ENCODE data around the gene TBCD.

Gene TBCD

GRCh38 chr17:82812058-82812457 lies 60.2 kb downstream of the TBCD start:
- H3K27ac Mint-ChIP-seq: no peak overlapping the region
- no peak for ATAC-seq (replicated peaks)

DNA sequence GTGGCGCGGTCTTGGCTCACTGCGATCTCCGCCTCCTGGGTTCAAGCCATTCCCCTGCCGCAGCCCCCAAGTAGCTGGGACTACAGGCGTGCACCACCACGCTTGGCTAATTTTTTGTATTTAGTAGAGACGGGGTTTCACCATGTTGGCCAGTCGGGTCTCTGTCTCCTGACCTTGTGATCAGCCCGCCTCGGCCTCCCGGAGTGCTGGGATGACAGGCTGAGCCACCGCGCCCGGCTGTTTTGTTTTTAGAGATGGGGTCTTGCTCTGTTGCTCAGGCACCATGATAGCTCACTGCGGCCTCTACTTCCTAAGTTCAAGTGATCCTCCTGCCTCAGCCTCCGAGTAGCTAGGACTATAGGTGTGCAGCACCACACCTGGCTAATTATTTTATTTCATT lies 60.7 kb downstream of the TBCD start:
- Mint-ChIP-seq H3K4me3 (no peak overlapping the region), H3K27ac (no peak overlapping the region)

More at GRCh38 chr17:82812058-82812457, 60.2 kb downstream of the TBCD start:
- Mint-ChIP-seq H3K9me3 (no peaks in the 10 kb centered on the region), H3K4me1 (peaks cover 13 to 14% of the 10 kb centered on the region in 2 donors), H3K36me3 (peaks cover 65 to 79% of the 10 kb centered on the region in 2 donors), H3K4me3 (no peak overlapping the region), H3K27me3 (no peaks in the 10 kb centered on the region)
- no peak for DNase-seq

GRCh38 chr17:82813299-82814051 lies 61.6 kb downstream of the TBCD start:
- peaks cover 61 to 78% of the 10 kb centered on the region in 2 donors for H3K36me3 Mint-ChIP-seq
- no peak overlapping the region for H3K4me3 Mint-ChIP-seq
- H3K9me3 Mint-ChIP-seq: no peaks in the 10 kb centered on the region
- peaks cover 23 to 28% of the 10 kb centered on the region in 2 donors for H3K4me1 Mint-ChIP-seq
- no peaks in the 10 kb centered on the region for H3K27me3 Mint-ChIP-seq
- DNase-seq (no peak), ATAC-seq (replicated peaks) (no peak)
- no peak overlapping the region for H3K27ac Mint-ChIP-seq

More for the DNA sequence above, 60.7 kb downstream of the TBCD start:
- H3K4me1 Mint-ChIP-seq: peaks cover 15 to 19% of the 10 kb centered on the region in 2 donors
- no peaks in the 10 kb centered on the region for H3K27me3 Mint-ChIP-seq
- H3K9me3 Mint-ChIP-seq: no peaks in the 10 kb centered on the region
- peaks cover 64 to 76% of the 10 kb centered on the region in 2 donors for H3K36me3 Mint-ChIP-seq
- ATAC-seq (replicated peaks) (no peak), DNase-seq (no peak)

GRCh38 chr17:82814834-82815233 lies 63.0 kb downstream of the TBCD start:
- H3K36me3 Mint-ChIP-seq: peaks cover 63 to 79% of the 10 kb centered on the region in 2 donors
- no peak for ATAC-seq (replicated peaks)
- H3K4me3 Mint-ChIP-seq: no peak overlapping the region

DNA sequence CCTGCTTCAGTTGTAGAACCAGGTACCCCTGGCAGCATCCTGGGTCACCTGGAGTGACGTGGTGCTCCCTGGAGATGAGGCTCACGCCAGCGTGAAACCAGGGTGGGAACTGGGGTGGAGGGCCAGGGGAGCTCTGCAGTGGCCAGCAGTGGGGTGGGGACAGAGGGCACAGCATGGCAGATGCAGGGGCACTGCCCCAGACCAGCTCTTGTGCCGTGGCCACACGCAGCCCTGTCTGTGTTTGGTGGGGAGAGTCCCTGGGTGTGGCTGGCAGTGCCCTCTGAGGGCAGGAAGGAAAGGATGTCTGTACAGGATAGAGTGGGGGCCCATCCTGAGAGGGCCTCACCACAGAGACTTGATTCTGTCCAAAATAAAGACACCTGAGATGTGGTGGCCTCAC lies 63.5 kb downstream of the TBCD start:
- Mint-ChIP-seq H3K9me3 (peaks cover 3% of the 10 kb centered on the region in 2 donors), H3K4me1 (peaks cover 33 to 41% of the 10 kb centered on the region in 2 donors), H3K27me3 (no peaks in the 10 kb centered on the region), H3K36me3 (peaks cover 62 to 77% of the 10 kb centered on the region in 2 donors), H3K4me3 (no peak overlapping the region), H3K27ac (no peak overlapping the region)
- DNase-seq: no peak
- ATAC-seq (replicated peaks): no peak

More at GRCh38 chr17:82814834-82815233, 63.0 kb downstream of the TBCD start:
- H3K9me3 Mint-ChIP-seq: no peaks in the 10 kb centered on the region
- no peak overlapping the region for H3K27ac Mint-ChIP-seq
- H3K27me3 Mint-ChIP-seq: no peaks in the 10 kb centered on the region
- peaks cover 32 to 41% of the 10 kb centered on the region in 2 donors for H3K4me1 Mint-ChIP-seq
- no peak for DNase-seq

- no peak overlapping the region for H3K4me3 Mint-ChIP-seq
- peaks cover 32 to 39% of the 10 kb centered on the region in 2 donors for H3K4me1 Mint-ChIP-seq
- H3K27me3 Mint-ChIP-seq: no peaks in the 10 kb centered on the region
- peaks cover 5 to 8% of the 10 kb centered on the region in 2 donors for H3K9me3 Mint-ChIP-seq
- no peak overlapping the region for H3K27ac Mint-ChIP-seq
- peaks cover 62 to 78% of the 10 kb centered on the region in 2 donors for H3K36me3 Mint-ChIP-seq
- no peak for ATAC-seq (replicated peaks)
- no peak for DNase-seq
Measured at GRCh38 chr17:82815790-82816305, 64.0 kb downstream of the TBCD start.

GRCh38 chr17:82816358-82816757 lies 64.5 kb downstream of the TBCD start:
- peaks cover 62 to 78% of the 10 kb centered on the region in 2 donors for H3K36me3 Mint-ChIP-seq
- peaks cover 5 to 10% of the 10 kb centered on the region in 2 donors for H3K9me3 Mint-ChIP-seq
- H3K27me3 Mint-ChIP-seq: no peaks in the 10 kb centered on the region
- DNase-seq: no peak
- H3K4me1 Mint-ChIP-seq: peaks cover 32 to 39% of the 10 kb centered on the region in 2 donors
- no peak for ATAC-seq (replicated peaks)
- no peak overlapping the region for H3K4me3 Mint-ChIP-seq
- no peak overlapping the region for H3K27ac Mint-ChIP-seq

DNA sequence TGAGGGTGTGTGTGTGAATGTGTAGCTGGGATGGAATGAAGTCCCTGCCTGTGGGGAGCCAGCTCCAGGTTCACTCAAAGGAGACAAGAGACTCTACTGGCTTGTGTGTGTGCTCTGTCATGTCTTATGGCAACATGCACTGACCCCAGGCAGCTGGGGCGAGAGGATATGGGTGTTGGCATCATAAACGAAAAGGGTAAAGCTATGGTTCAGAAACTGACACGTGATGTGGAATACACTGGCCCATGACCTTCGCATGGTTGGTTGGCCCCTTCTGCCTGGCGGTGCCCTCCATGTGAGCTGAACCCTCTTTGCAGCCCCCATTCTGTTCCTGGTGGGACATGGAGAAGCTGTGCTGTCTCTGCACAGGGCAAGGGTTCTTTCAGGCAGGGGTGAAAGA lies 66.1 kb downstream of the TBCD start:
- Mint-ChIP-seq H3K4me1 (peaks cover 32 to 39% of the 10 kb centered on the region in 2 donors), H3K36me3 (peaks cover 63 to 75% of the 10 kb centered on the region in 2 donors), H3K9me3 (peaks cover 5 to 10% of the 10 kb centered on the region in 2 donors), H3K4me3 (no peak overlapping the region), H3K27ac (peak overlapping the region; percentile 84), H3K27me3 (no peaks in the 10 kb centered on the region)
- ATAC-seq (replicated peaks) (peak; percentile 74 to 79), DNase-seq (peak; percentile 13)

DNA sequence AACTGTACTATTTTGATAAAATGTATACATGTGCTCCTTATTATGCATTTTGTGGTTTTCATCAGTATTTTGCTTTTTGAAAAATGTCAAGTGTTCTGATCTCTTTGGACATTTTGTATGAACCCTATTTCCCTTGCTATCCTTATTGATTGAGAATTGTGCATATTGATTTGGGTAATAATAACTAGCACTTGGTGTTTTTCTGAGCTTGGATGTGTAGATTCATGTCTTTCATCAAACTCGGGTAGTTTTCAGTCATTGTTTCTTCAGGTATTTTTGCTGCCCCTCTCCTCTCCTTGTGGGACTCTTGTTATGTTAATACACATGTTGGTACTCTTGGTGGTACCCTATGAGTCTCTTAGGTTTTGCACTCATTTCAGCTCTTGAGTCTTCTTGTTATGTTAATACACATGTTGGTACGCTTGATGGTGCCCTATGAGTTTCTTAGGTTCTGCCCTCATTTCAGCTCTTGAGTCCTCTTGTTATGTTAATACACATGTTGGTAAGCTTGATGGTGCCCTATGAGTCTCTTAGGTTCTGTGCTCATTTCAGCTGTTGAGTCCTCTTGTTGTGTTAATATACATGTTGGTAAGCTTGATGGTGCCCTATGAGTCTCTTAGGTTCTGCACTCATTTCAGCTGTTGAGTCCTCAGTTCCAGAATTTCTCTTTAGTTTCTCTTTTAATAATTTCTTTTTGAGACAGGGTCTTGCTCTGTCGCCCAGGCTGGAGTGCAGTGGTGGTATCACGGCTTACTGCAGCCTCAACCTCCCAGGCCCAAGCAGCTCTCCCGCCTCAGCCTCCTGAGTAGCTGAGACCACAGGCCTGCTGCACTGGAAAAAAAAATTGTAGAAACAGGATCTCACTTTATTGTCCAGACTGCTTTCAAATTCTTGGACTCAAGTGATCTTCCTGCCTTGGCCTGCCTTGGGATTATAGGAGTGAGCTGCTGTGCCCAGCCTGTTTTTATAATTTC lies 68.7 kb downstream of the TBCD start:
- DNase-seq (no peak), ATAC-seq (replicated peaks) (no peak)
- Mint-ChIP-seq H3K27ac (peak overlapping the region; percentile 59), H3K4me1 (peaks cover 25 to 39% of the 10 kb centered on the region in 2 donors), H3K27me3 (no peaks in the 10 kb centered on the region), H3K36me3 (peaks cover 45 to 54% of the 10 kb centered on the region in 2 donors), H3K4me3 (no peak overlapping the region), H3K9me3 (peaks cover 5 to 10% of the 10 kb centered on the region in 2 donors)

- H3K27me3 Mint-ChIP-seq: no peaks in the 10 kb centered on the region
- H3K27ac Mint-ChIP-seq: no peak overlapping the region
- H3K9me3 Mint-ChIP-seq: peaks cover 5 to 10% of the 10 kb centered on the region in 2 donors
- ATAC-seq (replicated peaks) (no peak), DNase-seq (no peak)
- peaks cover 37 to 45% of the 10 kb centered on the region in 2 donors for H3K36me3 Mint-ChIP-seq
- peaks cover 23 to 35% of the 10 kb centered on the region in 2 donors for H3K4me1 Mint-ChIP-seq
- H3K4me3 Mint-ChIP-seq: no peak overlapping the region
Measured at GRCh38 chr17:82821554-82821953, 69.7 kb downstream of the TBCD start.

DNA sequence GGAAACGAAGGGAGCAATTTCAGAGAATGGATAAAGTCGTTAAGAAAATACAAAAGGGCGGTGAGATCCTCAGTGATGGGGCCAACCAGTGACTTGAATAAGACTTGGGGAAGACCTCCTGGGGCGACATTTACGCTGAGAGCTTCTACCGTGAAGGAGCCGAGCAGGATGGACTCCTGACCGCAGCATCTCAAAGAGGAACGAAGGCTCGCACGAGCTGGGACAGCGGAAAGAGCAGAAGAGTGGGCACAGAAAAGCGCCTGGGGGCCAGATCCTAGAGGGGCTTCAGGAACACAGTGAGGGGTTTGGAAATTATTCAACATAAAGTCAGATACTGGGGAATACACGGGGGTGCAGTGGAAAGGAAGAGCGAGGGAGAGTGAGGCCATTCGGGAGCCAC lies 70.4 kb downstream of the TBCD start:
- Mint-ChIP-seq H3K27me3 (no peaks in the 10 kb centered on the region), H3K27ac (no peak overlapping the region), H3K9me3 (peaks cover 5 to 10% of the 10 kb centered on the region in 2 donors), H3K36me3 (peaks cover 41 to 48% of the 10 kb centered on the region in 2 donors), H3K4me1 (peaks cover 23 to 32% of the 10 kb centered on the region in 2 donors), H3K4me3 (no peak overlapping the region)
- ATAC-seq (replicated peaks) (no peak), DNase-seq (no peak)

GRCh38 chr17:82823004-82823403 lies 71.1 kb downstream of the TBCD start:
- H3K9me3 Mint-ChIP-seq: peaks cover 5 to 10% of the 10 kb centered on the region in 2 donors
- no peak overlapping the region for H3K27ac Mint-ChIP-seq

GRCh38 chr17:82825540-82826124 lies 73.8 kb downstream of the TBCD start:
- H3K36me3 Mint-ChIP-seq: peaks cover 45 to 48% of the 10 kb centered on the region in 2 donors
- H3K9me3 Mint-ChIP-seq: peaks cover 0 to 5% of the 10 kb centered on the region in 2 donors
- H3K4me1 Mint-ChIP-seq: peaks cover under 1 to 6% of the 10 kb centered on the region in 2 donors
- H3K27me3 Mint-ChIP-seq: no peaks in the 10 kb centered on the region
- H3K27ac Mint-ChIP-seq: no peak overlapping the region
- no peak for ATAC-seq (replicated peaks)
- no peak overlapping the region for H3K4me3 Mint-ChIP-seq
- DNase-seq: no peak

More at GRCh38 chr17:82823004-82823403, 71.1 kb downstream of the TBCD start:
- H3K27me3 Mint-ChIP-seq: no peaks in the 10 kb centered on the region
- DNase-seq (no peak), ATAC-seq (replicated peaks) (peak in 1 of 2 donors; percentile 32)
- no peak overlapping the region for H3K4me3 Mint-ChIP-seq
- peaks cover 42 to 50% of the 10 kb centered on the region in 2 donors for H3K36me3 Mint-ChIP-seq
- H3K4me1 Mint-ChIP-seq: peaks cover 17 to 25% of the 10 kb centered on the region in 2 donors

All from stimulated activated naive B cell treated with anti-CD40 and anti-IgM and Interleukin-4, amounts not matched to agents 10 μg/mL and 1 μg/mL and 100 μg/mL, for 72 hours (primary cell).